Peyer's patch (tissue), 4 donors: ENCODE results near the gene LRP10. TPM values are rescaled to one million over a fixed set of nuclear protein-coding genes. Genes with fewer than 3 reads are reported as not detected.
A peak's percentile ranks its signal among the peaks of the same experiment; 100 is the strongest.

Experiments
- DNase-seq, 3 donors: peaks; one replicate each; pipeline ENCODE4 v3.0.0-alpha.2; 2017 to 2019
- H3K27ac ChIP-seq, 4 donors: fragments of 200-600 bp; sonication (generic); one replicate each; pipeline ENCODE4 v1.5.1; 2016 to 2019
- H3K27me3 ChIP-seq, 2 donors: fragments of 200-600 bp; sonication (generic); one replicate each; pipeline ENCODE4 v1.5.1; 2019
- H3K36me3 ChIP-seq, 3 donors: fragments of 200-600 bp; sonication (generic); one replicate each; pipeline ENCODE4 v1.5.1; 2016 to 2019
- H3K4me1 ChIP-seq, 4 donors: fragments of 200-600 bp; sonication (generic); one replicate each; pipeline ENCODE4 v1.5.1; 2016 to 2019
- H3K4me3 ChIP-seq, 4 donors: fragments of 200-600 bp; sonication (generic); 1 replicate in 3 of 4; 2 replicates in 1 of 4; pipeline ENCODE4 v1.5.1; 2016 to 2019; ENCODE audit warnings: mild to moderate bottlenecking in 1 of 4
- H3K9me3 ChIP-seq, 4 donors: fragments of 200-600 bp; sonication (generic); one replicate each; pipeline ENCODE4 v1.5.1; 2016 to 2019; ENCODE audit warnings: mild to moderate bottlenecking in 1 of 4
- POLR2A ChIP-seq, 2 donors: fragments of 450-650 bp; IDR thresholded peaks; one replicate each; pipeline ENCODE4 v1.5.1; 2017; ENCODE audit warnings: antibody characterized with exemption in 2 of 2, mild to moderate bottlenecking in 2 of 2, moderate library complexity in 2 of 2
- total RNA-seq, 4 donors: library from RNA; depleted of rRNA; stranded (reverse); fragments of >200 nt; gene quantifications; one replicate each; pipeline ENCODE4 v1.1.0, GENCODE V29; 2016
- TF ChIP-seq, protein P1 (sequence below), 6 experiments: fragments of 450-650 bp in 4 of 6; fragments of 200-600 bp in 2 of 6; sonication (generic) in 1 of 6; IDR thresholded peaks; one replicate each; pipeline ENCODE4 v1.5.1; 2017 to 2019; ENCODE audit warnings: antibody characterized with exemption in 6 of 6, mild to moderate bottlenecking in 3 of 6, moderate library complexity in 1 of 6

Gene LRP10
- total RNA-seq, 4 donors from 2014 or later = 69.3 to 250 (median 221) TPM

DNA sequence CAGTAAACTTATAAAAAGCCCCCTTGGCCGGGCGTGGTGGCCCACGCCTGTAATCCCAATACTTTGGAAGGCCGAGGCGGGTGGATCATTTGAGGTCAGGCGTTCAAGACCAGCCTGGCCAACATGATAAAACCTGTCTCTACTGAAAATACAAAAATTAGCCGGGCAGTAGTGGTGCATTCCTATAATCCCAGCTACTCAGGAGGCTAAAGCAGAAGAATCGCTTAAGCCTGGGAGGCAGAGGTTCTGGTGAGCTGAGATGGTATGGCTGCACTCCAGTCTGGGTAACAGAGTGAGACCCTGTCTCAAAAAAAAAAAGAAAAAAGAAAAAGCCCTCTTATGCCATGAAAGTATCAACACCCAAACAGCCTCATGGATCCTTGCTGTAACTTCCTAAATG is 54.0 kb downstream of the LRP10 start:
- Histone ChIP-seq H3K27ac (no peak overlapping the region), H3K4me1 (peaks cover 0 to 18% (median 5%) of the 10 kb centered on the region in 4 donors), H3K4me3 (no peak overlapping the region), H3K27me3 (no peaks in the 10 kb centered on the region), H3K36me3 (peaks cover 0 to 50% (median 0%) of the 10 kb centered on the region in 3 donors), H3K9me3 (no peaks in the 10 kb centered on the region)
- no peak for TF ChIP-seq POLR2A (IDR thresholded peaks at IDR 0.05)
- TF ChIP-seq, protein P1, sequence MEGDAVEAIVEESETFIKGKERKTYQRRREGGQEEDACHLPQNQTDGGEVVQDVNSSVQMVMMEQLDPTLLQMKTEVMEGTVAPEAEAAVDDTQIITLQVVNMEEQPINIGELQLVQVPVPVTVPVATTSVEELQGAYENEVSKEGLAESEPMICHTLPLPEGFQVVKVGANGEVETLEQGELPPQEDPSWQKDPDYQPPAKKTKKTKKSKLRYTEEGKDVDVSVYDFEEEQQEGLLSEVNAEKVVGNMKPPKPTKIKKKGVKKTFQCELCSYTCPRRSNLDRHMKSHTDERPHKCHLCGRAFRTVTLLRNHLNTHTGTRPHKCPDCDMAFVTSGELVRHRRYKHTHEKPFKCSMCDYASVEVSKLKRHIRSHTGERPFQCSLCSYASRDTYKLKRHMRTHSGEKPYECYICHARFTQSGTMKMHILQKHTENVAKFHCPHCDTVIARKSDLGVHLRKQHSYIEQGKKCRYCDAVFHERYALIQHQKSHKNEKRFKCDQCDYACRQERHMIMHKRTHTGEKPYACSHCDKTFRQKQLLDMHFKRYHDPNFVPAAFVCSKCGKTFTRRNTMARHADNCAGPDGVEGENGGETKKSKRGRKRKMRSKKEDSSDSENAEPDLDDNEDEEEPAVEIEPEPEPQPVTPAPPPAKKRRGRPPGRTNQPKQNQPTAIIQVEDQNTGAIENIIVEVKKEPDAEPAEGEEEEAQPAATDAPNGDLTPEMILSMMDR (IDR thresholded peaks at IDR 0.05) = no peak
- no peak for DNase-seq

GRCh38 chr14:22926316-22926715 is 54.8 kb downstream of the LRP10 start:
- Histone ChIP-seq H3K36me3 (peaks cover 0 to 45% (median 0%) of the 10 kb centered on the region in 3 donors), H3K27ac (no peak overlapping the region), H3K27me3 (no peaks in the 10 kb centered on the region), H3K4me3 (no peak overlapping the region), H3K9me3 (no peaks in the 10 kb centered on the region), H3K4me1 (peaks cover 0 to 18% (median 5%) of the 10 kb centered on the region in 4 donors)
- TF ChIP-seq POLR2A (IDR thresholded peaks at IDR 0.05) = no peak
- TF ChIP-seq, protein P1 (IDR thresholded peaks at IDR 0.05) = no peak
- DNase-seq = no peak

- no peaks in the 10 kb centered on the region for H3K9me3 ChIP-seq
- TF ChIP-seq POLR2A (IDR thresholded peaks at IDR 0.05) = no peak
- TF ChIP-seq, protein P1 (IDR thresholded peaks at IDR 0.05) = no peak
Observed at GRCh38 chr14:22928237-22929103, 56.9 kb downstream of the LRP10 start.

DNA sequence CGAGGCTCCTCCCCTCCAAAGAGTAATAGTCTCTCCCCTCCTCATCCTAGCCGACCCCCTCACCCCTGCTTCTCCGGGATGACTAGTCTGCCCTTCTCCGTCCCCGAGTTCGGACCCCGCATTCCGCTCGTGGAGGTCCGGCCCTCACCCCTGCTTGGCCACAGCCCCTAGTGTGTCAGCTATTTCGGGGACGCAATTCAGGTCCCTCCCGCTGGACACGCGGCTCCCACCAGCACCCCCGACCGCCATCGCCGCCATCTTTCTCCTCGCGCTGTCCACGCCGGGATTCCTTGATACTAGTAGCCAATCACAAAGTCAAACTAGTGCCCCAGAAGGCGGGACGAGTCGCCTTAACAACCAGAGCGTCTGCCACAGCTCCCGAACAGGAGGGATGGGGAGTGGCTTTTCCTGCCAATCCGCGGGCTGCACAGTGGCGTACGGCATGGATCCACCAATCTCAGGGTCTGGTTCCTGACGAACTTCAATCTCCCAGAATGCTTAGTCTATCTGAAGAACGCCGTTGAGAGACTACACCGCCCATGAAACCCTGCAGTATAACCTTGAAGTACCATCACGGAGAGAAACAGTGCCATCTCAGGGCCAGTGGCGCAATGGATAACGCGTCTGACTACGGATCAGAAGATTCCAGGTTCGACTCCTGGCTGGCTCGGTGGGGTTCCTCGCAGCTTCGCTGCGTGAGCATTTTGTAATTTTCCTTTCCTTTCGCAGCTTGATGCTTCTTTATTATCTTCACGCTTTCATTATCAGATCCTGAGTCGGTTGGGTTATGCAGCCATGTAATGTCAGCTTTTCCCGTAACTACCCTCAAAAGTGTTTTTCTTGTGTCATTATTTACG is 57.8 kb downstream of the LRP10 start, which contains the start of gene PRMT5:
PRMT5 (minus strand) TSS at position 273 of the 857 bp plus-strand sequence; CDS start at position 258, 15 bp downstream.
- Histone ChIP-seq H3K36me3 (peaks cover 0 to 24% (median 0%) of the 10 kb centered on the region in 3 donors), H3K9me3 (no peaks in the 10 kb centered on the region), H3K4me3 (peak within 1 kb of the TSS; percentile 65 to 92 (median 80)), H3K4me1 (peaks cover 0 to 18% (median 5%) of the 10 kb centered on the region in 4 donors), H3K27ac (peak within 1 kb of the TSS; percentile 79 to 88 (median 86)), H3K27me3 (no peaks in the 10 kb centered on the region)
- DNase-seq = peak; percentile 98 to 100 (median 98)
- TF ChIP-seq POLR2A (IDR thresholded peaks at IDR 0.05) = peak; percentile 43 to 64
- TF ChIP-seq, protein P1 (IDR thresholded peaks at IDR 0.05) = peak in 1 of 6 experiments; percentile 12

More at GRCh38 chr14:22928237-22929103, 56.9 kb downstream of the LRP10 start:
- Histone ChIP-seq H3K27me3 (no peaks in the 10 kb centered on the region), H3K27ac (peak overlapping the region; percentile 77 to 88 (median 84)), H3K4me1 (peaks cover 0 to 18% (median 5%) of the 10 kb centered on the region in 4 donors), H3K36me3 (peaks cover 0 to 33% (median 0%) of the 10 kb centered on the region in 3 donors), H3K4me3 (peak overlapping the region; percentile 65 to 92 (median 80))
- DNase-seq = no peak

- Histone ChIP-seq H3K27ac (peak overlapping the region; percentile 79 to 88 (median 86)), H3K9me3 (no peaks in the 10 kb centered on the region), H3K36me3 (peaks cover 0 to 18% (median 0%) of the 10 kb centered on the region in 3 donors), H3K4me1 (peaks cover 0 to 18% (median 5%) of the 10 kb centered on the region in 4 donors), H3K4me3 (peak overlapping the region; percentile 65 to 92 (median 80)), H3K27me3 (no peaks in the 10 kb centered on the region)
- no peak for DNase-seq
- TF ChIP-seq, protein P1 (IDR thresholded peaks at IDR 0.05) = no peak
- no peak for TF ChIP-seq POLR2A (IDR thresholded peaks at IDR 0.05)
Observed at GRCh38 chr14:22929961-22930364, 58.4 kb downstream of the LRP10 start.
